Measurements from ENCODE around the gene NEK7.
"Not testable (repeated sequence)": the region's sequence is repeated elsewhere in the genome, so short reads cannot be mapped to it uniquely, and the experiment has no call there.

Gene NEK7

GRCh38 chr1:198169672-198170071 is 12.9 kb downstream of the NEK7 start:
- no peak for DNase-seq (ENCODE audit: low read depth in 1 of 2, low spot score in 1 of 2)

GRCh38 chr1:198171667-198172540 is 15.1 kb downstream of the NEK7 start:
- no peak for DNase-seq (ENCODE audit: low read depth in 1 of 2, low spot score in 1 of 2)

- DNase-seq (ENCODE audit: low read depth in 1 of 2, low spot score in 1 of 2), result no peak
Observed at GRCh38 chr1:198173832-198174231, 17.0 kb downstream of the NEK7 start.

GRCh38 chr1:198174297-198174696 is 17.5 kb downstream of the NEK7 start:
- no peak for DNase-seq (ENCODE audit: low read depth in 1 of 2, low spot score in 1 of 2)

- no peak for DNase-seq (ENCODE audit: low read depth in 1 of 2, low spot score in 1 of 2)
Observed at GRCh38 chr1:198175423-198176170, 18.8 kb downstream of the NEK7 start.

GRCh38 chr1:198176179-198176578 is 19.4 kb downstream of the NEK7 start:
- DNase-seq (ENCODE audit: low read depth in 1 of 2, low spot score in 1 of 2), result no peak

- no peak for DNase-seq (ENCODE audit: low read depth in 1 of 2, low spot score in 1 of 2)
Observed at GRCh38 chr1:198177546-198177945, 20.7 kb downstream of the NEK7 start.

- DNase-seq (ENCODE audit: low read depth in 1 of 2, low spot score in 1 of 2), result no peak
Observed at GRCh38 chr1:198178615-198179014, 21.8 kb downstream of the NEK7 start.

- DNase-seq (ENCODE audit: low read depth in 1 of 2, low spot score in 1 of 2), result no peak
Observed at GRCh38 chr1:198179556-198179981, 22.8 kb downstream of the NEK7 start.

- DNase-seq (ENCODE audit: low read depth in 1 of 2, low spot score in 1 of 2), result no peak
Observed at GRCh38 chr1:198183605-198184004, 26.8 kb downstream of the NEK7 start.

GRCh38 chr1:198184516-198184915 is 27.7 kb downstream of the NEK7 start:
- DNase-seq (ENCODE audit: low read depth in 1 of 2, low spot score in 1 of 2), result no peak

- no peak for DNase-seq (ENCODE audit: low read depth in 1 of 2, low spot score in 1 of 2)
Observed at GRCh38 chr1:198185146-198185545, 28.3 kb downstream of the NEK7 start.

GRCh38 chr1:198185759-198186158 is 29.0 kb downstream of the NEK7 start:
- no peak for DNase-seq (ENCODE audit: low read depth in 1 of 2, low spot score in 1 of 2)

- no peak for DNase-seq (ENCODE audit: low read depth in 1 of 2, low spot score in 1 of 2)
Observed at GRCh38 chr1:198186916-198187580, 30.2 kb downstream of the NEK7 start.

- no peak for DNase-seq (ENCODE audit: low read depth in 1 of 2, low spot score in 1 of 2)
Observed at GRCh38 chr1:198187973-198188588, 31.3 kb downstream of the NEK7 start.

GRCh38 chr1:198191117-198191516 is 34.3 kb downstream of the NEK7 start:
- DNase-seq (ENCODE audit: low read depth in 1 of 2, low spot score in 1 of 2), result no peak

- DNase-seq (ENCODE audit: low read depth in 1 of 2, low spot score in 1 of 2), result not testable (repeated sequence)
Observed at GRCh38 chr1:198193871-198194270, 37.1 kb downstream of the NEK7 start.

GRCh38 chr1:198196630-198197029 is 39.8 kb downstream of the NEK7 start:
- no peak for DNase-seq (ENCODE audit: low read depth in 1 of 2, low spot score in 1 of 2)

- DNase-seq (ENCODE audit: low read depth in 1 of 2, low spot score in 1 of 2), result no peak
Observed at GRCh38 chr1:198197285-198197684, 40.5 kb downstream of the NEK7 start.

- no peak for DNase-seq (ENCODE audit: low read depth in 1 of 2, low spot score in 1 of 2)
Observed at GRCh38 chr1:198199105-198199504, 42.3 kb downstream of the NEK7 start.
